HG02852 (cell line): ENCODE data around the gene SEMA4B.
"Not testable (repeated sequence)": the region's sequence is repeated elsewhere in the genome, so short reads cannot be mapped to it uniquely, and the experiment has no call there.

ENCODE experiments used
- ATAC-seq: cut with Tn5 transposase; IDR thresholded peaks from one replicate; pipeline ENCODE4 v1.9.1; 2021; ENCODE audit warnings: mild to moderate bottlenecking, moderate library complexity; ENCODE audit not compliant: unreplicated experiment

The SEMA4B gene

GRCh38 chr15:90178468-90179435, 22.4 kb upstream of the SEMA4B start:
- no peak for ATAC-seq

GRCh38 chr15:90181776-90182175, 19.4 kb upstream of the SEMA4B start:
- no peak for ATAC-seq

- ATAC-seq = peak; percentile 65
Measured at GRCh38 chr15:90184119-90184785, 16.9 kb upstream of the SEMA4B start.

GRCh38 chr15:90184786-90185704, 16.1 kb upstream of the SEMA4B start:
- peak; percentile 54 for ATAC-seq

GRCh38 chr15:90187257-90187868, 13.8 kb upstream of the SEMA4B start:
- no peak for ATAC-seq

- ATAC-seq = not testable (repeated sequence)
Measured at GRCh38 chr15:90188065-90188464, 13.1 kb upstream of the SEMA4B start.

DNA sequence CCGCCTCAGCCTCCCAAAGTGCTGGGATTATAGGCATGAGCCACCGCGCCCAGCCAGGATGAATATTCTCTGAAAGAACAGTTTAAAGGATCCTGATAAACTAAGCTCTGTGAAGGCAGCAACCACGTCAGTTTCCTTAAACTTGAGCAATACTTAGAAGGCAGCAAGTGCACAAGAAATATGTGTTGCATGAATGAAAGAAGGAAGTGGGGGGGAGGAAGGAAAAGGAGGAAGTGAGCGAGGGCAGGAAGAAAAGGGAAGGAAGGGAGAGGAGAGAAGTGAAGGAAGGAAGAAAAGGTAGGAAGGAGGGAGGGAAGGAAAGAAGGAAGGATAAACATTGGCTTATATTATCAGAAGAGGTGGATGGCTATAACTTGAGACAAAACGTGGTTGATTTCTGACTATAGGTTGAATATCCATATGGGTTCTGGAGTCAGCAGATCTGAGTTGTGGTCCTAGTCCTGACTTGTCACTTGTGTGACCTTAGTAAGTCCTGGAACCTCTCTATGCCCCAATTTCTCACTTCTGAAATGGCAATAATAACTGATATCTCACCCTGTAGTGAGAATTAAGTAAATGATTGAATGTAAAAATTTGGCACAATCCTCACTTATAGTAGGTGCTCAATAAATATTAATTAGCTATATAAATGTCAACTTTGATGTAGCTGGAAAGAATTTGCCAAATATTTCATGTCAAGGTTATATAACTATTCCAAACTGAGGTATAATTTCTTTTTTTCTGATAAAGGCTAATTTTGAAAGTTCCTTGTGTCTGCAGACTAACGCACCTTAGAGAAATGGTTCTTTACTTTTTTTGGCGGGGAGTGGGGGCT, 12.0 kb upstream of the SEMA4B start:
- ATAC-seq = no peak

- no peak for ATAC-seq
Measured at GRCh38 chr15:90189781-90190467, 11.2 kb upstream of the SEMA4B start.

- peak; percentile 53 for ATAC-seq
Measured at GRCh38 chr15:90190606-90191343, 10.4 kb upstream of the SEMA4B start.

DNA sequence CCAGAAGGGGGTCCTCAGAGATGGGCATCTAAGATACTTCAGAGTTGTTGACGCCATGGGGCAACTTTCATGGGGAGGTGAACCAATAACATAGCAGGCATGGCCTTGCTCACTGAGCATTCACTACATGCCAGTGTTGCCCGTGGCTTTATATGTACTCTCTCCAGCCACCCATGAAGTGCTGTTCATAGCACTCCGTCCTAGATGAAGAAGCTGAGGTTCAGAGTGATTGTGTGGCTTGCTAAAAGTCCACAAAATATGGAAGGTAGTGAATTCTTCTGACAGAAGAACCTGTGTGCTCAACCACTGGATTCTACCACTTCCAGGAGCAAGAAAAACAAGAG, 9.8 kb upstream of the SEMA4B start:
- ATAC-seq = peak; percentile 23

DNA sequence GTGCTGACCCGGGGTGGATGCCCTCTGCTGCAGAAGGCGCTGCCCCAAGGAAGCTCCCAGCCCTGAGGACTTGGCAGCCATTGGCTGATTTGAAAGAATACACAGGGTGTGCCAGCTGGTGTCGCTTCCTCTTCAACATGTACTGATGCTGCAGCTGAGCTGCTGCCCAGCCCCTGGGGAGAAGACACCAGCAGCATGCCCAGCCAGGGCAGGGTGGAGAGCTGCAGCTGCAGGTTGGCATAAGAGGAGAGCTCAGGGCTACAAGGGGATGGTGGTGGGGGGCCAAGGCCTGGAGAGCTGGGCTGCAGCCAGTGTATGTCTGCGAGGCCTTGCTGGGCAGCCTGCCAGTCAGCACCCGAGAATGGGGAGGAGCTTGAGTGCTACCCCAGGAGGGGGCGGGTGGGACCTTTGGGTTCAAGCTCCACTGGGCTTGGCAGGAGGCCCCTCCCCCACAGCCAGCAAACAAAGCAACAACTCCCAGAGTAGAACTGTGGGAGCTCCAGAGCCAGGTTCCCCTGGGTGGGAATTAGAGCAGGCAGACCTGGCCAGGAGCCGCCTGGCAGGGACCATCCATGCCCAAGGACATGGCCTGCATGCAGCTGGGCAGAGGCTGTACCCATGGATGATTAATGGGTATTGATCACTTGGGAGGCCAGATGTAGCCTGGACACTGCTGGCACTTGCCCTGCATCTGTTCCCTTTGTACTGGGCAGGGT, 9.2 kb upstream of the SEMA4B start:
- ATAC-seq = no peak

GRCh38 chr15:90192961-90193786, 8.0 kb upstream of the SEMA4B start:
- no peak for ATAC-seq

DNA sequence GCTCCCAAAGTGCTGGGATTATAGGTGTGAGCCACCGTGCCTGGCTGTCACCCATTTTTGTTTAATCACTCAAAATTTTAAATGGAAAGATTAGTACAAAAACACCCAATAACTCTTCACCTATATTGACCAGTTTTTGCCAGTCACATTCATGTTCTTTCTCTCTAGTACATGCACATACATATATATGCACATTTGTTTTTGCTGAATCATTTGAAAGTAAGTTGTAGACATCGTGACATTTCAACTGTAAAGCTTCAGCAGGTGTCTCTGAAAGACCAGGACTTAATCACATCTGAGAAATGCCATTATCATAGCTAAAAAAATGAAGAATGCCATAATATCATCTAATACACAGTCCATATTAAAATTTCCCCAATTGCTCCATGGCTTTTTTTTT, 6.5 kb upstream of the SEMA4B start:
- no peak for ATAC-seq

DNA sequence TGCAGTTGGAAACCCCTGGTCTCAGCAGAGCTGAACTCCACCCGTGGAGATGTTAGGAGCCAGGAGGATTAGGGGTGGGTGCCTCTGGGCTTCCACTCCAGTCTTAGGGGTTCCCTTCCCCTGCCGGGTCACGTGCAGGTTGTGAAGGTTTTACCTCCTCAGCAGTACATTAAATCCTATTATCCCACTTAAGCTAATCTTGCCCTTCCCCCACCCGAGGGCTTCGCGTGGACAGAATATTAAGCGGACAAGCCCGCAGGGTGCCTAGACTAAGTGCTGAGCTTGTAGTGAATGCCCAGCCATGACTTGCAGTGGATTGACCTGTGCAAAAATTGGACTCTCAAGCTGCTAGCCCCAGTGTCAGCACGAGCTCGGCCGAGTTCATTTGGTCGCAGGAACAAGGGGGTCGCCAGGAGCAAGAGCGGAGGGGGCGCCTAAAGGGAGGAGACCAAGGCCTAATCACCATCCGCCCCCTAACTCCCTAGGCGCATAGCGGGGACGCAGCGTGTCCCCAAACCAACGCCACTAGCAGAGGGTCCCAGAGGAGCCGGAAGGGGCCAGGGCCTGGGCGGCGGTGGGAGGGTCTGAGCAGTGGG, 498 bp upstream of the SEMA4B start:
- ATAC-seq = peak; percentile 23

GRCh38 chr15:90201944-90202375, 830 bp downstream of the SEMA4B start:
- no peak for ATAC-seq

- no peak for ATAC-seq
Measured at GRCh38 chr15:90202929-90203328, 1.8 kb downstream of the SEMA4B start.

GRCh38 chr15:90203473-90203872, 2.3 kb downstream of the SEMA4B start:
- no peak for ATAC-seq
